ENCODE results near the gene NLRP9. TPM values are rescaled to one million over a fixed set of nuclear protein-coding genes. Genes with fewer than 3 reads are reported as not detected.

Gene NLRP9
- polyA plus RNA-seq, 2 of the 4 experiments (the other 2 are of a cell fraction) = not detected

GRCh38 chr19:55673465-55673864 lies 64.7 kb downstream of the NLRP9 start:
- Histone ChIP-seq H3K4me1 (peaks cover 66% of the 10 kb centered on the region), H3K4me3 (no peak overlapping the region), H3K27ac (peak overlapping the region in 1 of 2 experiments; percentile 96; a peak in 3 of 6 replicates), H3K9me3 (no peaks in the 10 kb centered on the region), H3K4me2 (peak overlapping the region; percentile 97; the same call in 2 of the 3 replicates)
- ATAC-seq = no peak
- no peak for DNase-seq (ENCODE audit: low read depth in 1 of 2, low spot score in 1 of 2)
- WGBS (ENCODE audit: missing lambda C conversion rate) = 85% methylated on average over 9 of the region's 9 CpGs
- TF ChIP-seq POLR2AphosphoS2 (conservative IDR thresholded peaks at IDR 0.05; ENCODE audit: low read length) (no peak), HEYL (CRISPR knock-in tag; IDR thresholded peaks at IDR 0.05) (no peak), E2F6 (IDR thresholded peaks at IDR 0.05; ENCODE audit: borderline replicate concordance, low read depth) (no peak), NFE2L2 (conservative IDR thresholded peaks at IDR 0.05; ENCODE audit: low read length) (no peak), CTCF (IDR thresholded peaks at IDR 0.05) (no peak), PBX3 (IDR thresholded peaks at IDR 0.05) (no peak), MAFK (IDR thresholded peaks at IDR 0.05; ENCODE audit: partially characterized antibody) (no peak), REST (IDR thresholded peaks at IDR 0.05) (no peak), RFX5 (IDR thresholded peaks at IDR 0.05) (no peak), ESRRA (IDR thresholded peaks at IDR 0.05; ENCODE audit: borderline replicate concordance, low read length) (no peak), EHF (CRISPR knock-in tag; IDR thresholded peaks at IDR 0.05) (no peak), ATOH8 (CRISPR knock-in tag; IDR thresholded peaks at IDR 0.05; ENCODE audit: low read depth) (no peak), MAX (IDR thresholded peaks at IDR 0.05) (no peak), CBX2 (IDR thresholded peaks at IDR 0.05; ENCODE audit: borderline replicate concordance, low read depth) (no peak), HOXB5 (CRISPR knock-in tag; IDR thresholded peaks at IDR 0.05) (no peak), SMC3 (IDR thresholded peaks at IDR 0.05) (no peak)
- ChIA-PET POLR2A (interaction anchor here (0.8 kb wide), 1 partner anchor 19 kb away, joined by 4 read pairs; no protein-coding TSS in a partner anchor), CTCF (interaction anchor here (0.9 to 10.0 kb wide), 3 partner anchors 20 to 42 kb away, joined by 4 to 97 read pairs (median 4); partner anchors contain the start of gene U2AF2)
- no peak for FAIRE-seq

- H3K4me3 ChIP-seq = no peak overlapping the region
- POLR2A ChIA-PET = no interaction called here
- CTCF ChIA-PET = interaction anchor here (0.7 to 10.0 kb wide), 8 partner anchors 9 to 468 kb away, joined by 3 to 97 read pairs (median 8); partner anchors contain the start of gene U2AF2
- H3K27ac ChIP-seq = no peak overlapping the region
- H3K9me3 ChIP-seq = no peaks in the 10 kb centered on the region
- no peak overlapping the region for H3K4me2 ChIP-seq
- peaks cover 66% of the 10 kb centered on the region for H3K4me1 ChIP-seq
- DNase-seq (ENCODE audit: low read depth in 1 of 2, low spot score in 1 of 2) = no peak
- 89% methylated on average over 5 of the region's 5 CpGs for WGBS (ENCODE audit: missing lambda C conversion rate)
- no peak for FAIRE-seq
- no peak for ATAC-seq
- no peak for TF ChIP-seq TFCP2L1 (CRISPR knock-in tag; IDR thresholded peaks at IDR 0.05)
Measured at GRCh38 chr19:55672418-55672817, 65.8 kb downstream of the NLRP9 start.

Data from A549 (cell line).